GM13977 (cell line): ENCODE measurements around the gene TSC22D1.

Source experiments
- DNase-seq: peaks from one replicate; pipeline ENCODE4 v3.0.0; 2012; ENCODE audit warnings: low spot score
- CTCF ChIP-seq: IDR thresholded peaks from 2 replicates; pipeline ENCODE4 v1.5.1; 2012; ENCODE audit warnings: mild to moderate bottlenecking, control low read depth; ENCODE audit not compliant: insufficient read depth; ENCODE audit errors: extremely low read depth, missing control alignments
- in situ Hi-C: fragments of 300-500 bp; cut with MboI; formaldehyde crosslinking; loops from one replicate; pipeline ENCODE4 v1.12.0; 2022; ENCODE audit warnings: low sequenced_read_pairs, low pct_unique_long_range_greater_than_20kb, mixed read lengths, inconsistent platforms; ENCODE audit not compliant: unreplicated experiment

Gene TSC22D1

GRCh38 chr13:44561351-44561750 lies 14.8 kb downstream of the TSC22D1 start:
- no peak for DNase-seq
- in situ Hi-C loops = no loop called here

GRCh38 chr13:44557986-44558385 lies 18.1 kb downstream of the TSC22D1 start:
- no peak for TF ChIP-seq CTCF
- no peak for DNase-seq
- in situ Hi-C loops = no loop called here

More at GRCh38 chr13:44561351-44561750, 14.8 kb downstream of the TSC22D1 start:
- no peak for TF ChIP-seq CTCF

- no peak for TF ChIP-seq CTCF
- in situ Hi-C loops = no loop called here
- DNase-seq = no peak
These were observed 20.9 kb downstream of the TSC22D1 start for GRCh38 chr13:44555207-44555606.

GRCh38 chr13:44549476-44549875 lies 26.7 kb downstream of the TSC22D1 start:
- in situ Hi-C loops = no loop called here
- DNase-seq = no peak
- TF ChIP-seq CTCF = no peak

- DNase-seq = no peak
- no peak for TF ChIP-seq CTCF
- in situ Hi-C loops = no loop called here
These were observed 30.0 kb downstream of the TSC22D1 start for GRCh38 chr13:44546164-44546563.

GRCh38 chr13:44543369-44543768 lies 32.8 kb downstream of the TSC22D1 start:
- in situ Hi-C loops = no loop called here
- no peak for TF ChIP-seq CTCF
- no peak for DNase-seq

GRCh38 chr13:44542361-44542760 lies 33.8 kb downstream of the TSC22D1 start:
- no peak for TF ChIP-seq CTCF
- in situ Hi-C loops = no loop called here
- DNase-seq = no peak
